Endometrium (tissue), 2 donors: ENCODE data around the gene NDUFS4.
"Not testable (repeated sequence)": the region's sequence is repeated elsewhere in the genome, so short reads cannot be mapped to it uniquely, and the experiment has no call there.

Source experiments
- FAIRE-seq: peaks from 2 replicates; lab custom pipeline; 2012; peaks lifted over from hg19 to GRCh38; lab: Jason Lieb, UNC
- donor health status: control.
- donor health status: control.

NDUFS4 gene

DNA sequence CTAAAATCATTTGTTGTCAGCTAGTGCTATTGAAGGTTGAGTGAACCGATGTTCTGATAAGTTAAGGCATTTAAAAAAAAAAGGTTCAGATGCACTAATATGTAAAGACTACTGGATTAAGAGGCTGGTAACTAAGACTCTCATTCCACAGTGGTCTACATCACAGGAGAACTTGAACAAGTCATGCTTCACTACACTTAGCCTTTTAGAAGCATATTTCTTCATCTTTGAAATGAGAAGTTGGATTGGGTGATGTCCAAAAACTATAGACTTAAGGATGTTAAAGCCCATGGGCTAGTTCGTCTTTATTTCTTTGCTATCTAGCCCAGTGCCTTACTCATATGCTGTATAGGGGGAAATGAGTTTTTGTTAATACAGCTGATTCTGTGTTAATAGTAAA, 107.2 kb downstream of the NDUFS4 start:
- no peak for FAIRE-seq

DNA sequence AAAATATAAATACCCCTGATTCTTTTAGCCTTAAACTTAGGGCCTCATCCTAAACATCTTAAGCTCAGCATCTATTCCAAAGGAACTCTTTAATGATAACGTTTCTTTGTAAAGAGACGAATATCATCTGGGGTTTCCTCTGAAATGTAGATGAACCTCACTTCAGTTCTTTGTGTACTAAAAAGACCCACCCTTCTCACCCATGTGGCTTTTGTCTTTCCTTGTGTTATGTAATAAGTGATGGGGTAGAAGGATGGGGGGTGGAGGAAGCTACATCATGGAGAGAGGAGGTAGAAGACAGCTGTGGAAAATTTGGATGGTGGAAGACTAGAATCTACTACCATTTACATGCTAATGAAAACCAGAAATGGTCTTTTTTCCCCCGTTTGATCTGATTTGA, 111.0 kb downstream of the NDUFS4 start:
- no peak for FAIRE-seq

GRCh38 chr5:53674121-53674520, 113.7 kb downstream of the NDUFS4 start:
- no peak for FAIRE-seq

GRCh38 chr5:53677632-53678031, 117.2 kb downstream of the NDUFS4 start:
- FAIRE-seq, result no peak

DNA sequence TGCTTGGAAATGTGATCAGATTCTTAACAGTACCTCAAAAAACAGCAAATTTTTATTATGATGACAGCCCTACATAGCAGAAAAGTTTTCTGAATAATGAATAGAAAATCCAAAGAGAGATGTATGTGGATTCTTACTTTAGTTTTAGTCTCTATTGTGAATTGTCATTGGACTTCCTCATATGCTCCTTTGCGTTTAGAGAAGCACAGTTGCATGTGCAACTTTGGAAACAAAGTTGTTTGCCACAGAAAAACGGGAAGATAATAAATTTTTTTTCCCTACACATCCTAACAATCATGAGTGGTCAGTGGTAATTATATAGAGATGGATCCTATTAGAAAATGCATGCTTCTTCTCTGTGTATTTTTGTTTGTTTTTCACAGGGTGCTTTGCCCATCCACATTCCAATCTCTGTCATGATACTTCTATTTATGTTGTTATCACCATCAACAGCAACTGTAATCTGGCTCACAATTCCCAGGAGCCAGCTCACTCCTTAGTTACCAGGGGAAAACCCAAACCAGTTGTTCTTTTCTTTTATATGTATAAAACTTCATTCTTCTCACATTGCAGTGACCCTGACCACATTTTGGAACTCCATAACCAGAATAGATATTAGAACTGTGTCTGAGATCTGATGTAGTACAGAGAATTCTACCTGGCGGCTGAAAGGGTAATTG, 118.7 kb downstream of the NDUFS4 start:
- no peak for FAIRE-seq

- FAIRE-seq, result no peak
These were observed 120.6 kb downstream of the NDUFS4 start for GRCh38 chr5:53681079-53681478.

- FAIRE-seq, result no peak
These were observed 130.6 kb downstream of the NDUFS4 start for GRCh38 chr5:53691014-53691413.

- no peak for FAIRE-seq
These were observed 134.1 kb downstream of the NDUFS4 start for GRCh38 chr5:53694520-53695022.

DNA sequence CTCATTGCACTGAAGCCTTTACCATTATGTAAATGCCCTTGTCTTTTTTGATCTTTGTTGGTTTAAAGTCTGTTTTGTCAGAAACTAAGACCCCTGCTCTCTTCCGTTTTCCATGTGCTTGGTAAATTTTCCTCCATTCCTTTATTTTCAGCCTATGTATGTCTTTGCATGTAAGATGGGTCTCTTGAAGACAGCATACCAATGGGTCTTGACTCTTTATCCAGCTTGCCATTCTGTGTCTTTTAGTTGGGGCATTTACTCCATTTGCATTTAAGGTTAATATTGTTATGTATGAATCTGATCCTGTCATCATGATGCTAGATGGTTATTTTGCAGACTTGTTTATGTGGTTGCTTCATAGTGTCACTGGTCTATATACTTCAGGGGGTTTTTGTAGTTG, 150.0 kb downstream of the NDUFS4 start:
- not testable (repeated sequence) for FAIRE-seq

DNA sequence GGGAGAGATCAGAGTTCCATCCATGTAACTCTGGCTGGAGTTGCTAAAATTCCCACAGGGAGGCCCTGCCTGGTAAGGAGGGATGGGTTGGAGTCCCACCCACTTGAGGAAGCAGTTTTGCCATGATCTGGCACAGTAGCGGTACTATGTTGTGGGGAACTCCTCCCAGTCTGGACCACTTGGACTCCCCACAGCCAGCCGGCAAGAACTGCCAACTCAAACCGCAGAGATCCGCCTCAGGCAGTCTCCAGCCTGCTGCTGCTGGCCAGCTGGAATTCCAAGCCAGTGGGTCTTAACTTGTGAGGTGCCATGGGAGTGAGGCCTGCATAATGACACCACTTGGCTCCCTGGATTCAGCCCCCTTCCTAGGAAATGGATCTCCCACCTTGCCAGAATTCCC, 151.9 kb downstream of the NDUFS4 start:
- FAIRE-seq, result no peak

GRCh38 chr5:53713978-53714666, 153.7 kb downstream of the NDUFS4 start:
- FAIRE-seq, result no peak

DNA sequence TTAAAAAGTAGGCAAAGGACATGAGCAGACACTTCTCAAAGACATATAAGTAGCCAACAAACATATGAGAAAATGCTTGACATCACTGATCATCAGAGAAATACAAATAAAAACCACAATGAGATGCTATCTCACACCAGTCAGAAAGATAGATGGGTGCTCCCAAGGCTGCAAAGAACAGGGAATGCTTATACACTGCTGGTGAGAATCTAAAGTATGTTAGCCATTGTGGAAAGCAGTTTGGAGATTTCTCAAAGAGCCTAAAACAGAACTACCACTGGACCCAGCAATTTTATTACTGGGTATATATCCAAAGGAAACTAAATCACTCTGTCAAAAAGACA, 154.2 kb downstream of the NDUFS4 start:
- FAIRE-seq, result no peak

- no peak for FAIRE-seq
These were observed 165.7 kb downstream of the NDUFS4 start for GRCh38 chr5:53726121-53726520.

- no peak for FAIRE-seq
These were observed 170.5 kb downstream of the NDUFS4 start for GRCh38 chr5:53730943-53731342.
